Mesodermal cell (in vitro differentiated cells): ENCODE results near the gene CNPY1.
A peak's percentile ranks its signal among the peaks of the same experiment; 100 is the strongest.

Source experiments
- H3K27ac ChIP-seq: 2 replicates; pipeline ENCODE4 v1.7.0; 2013; ENCODE audit warnings: mild to moderate bottlenecking, low read depth, low read length, moderate library complexity; ENCODE audit not compliant: severe bottlenecking
- H3K36me3 ChIP-seq: 2 replicates; pipeline ENCODE4 v1.7.1; 2013; ENCODE audit warnings: mild to moderate bottlenecking, low read length, moderate library complexity; ENCODE audit not compliant: control insufficient read depth, insufficient read depth
- H3K4me1 ChIP-seq: one replicate; pipeline ENCODE4 v1.7.1; 2013; ENCODE audit warnings: mild to moderate bottlenecking, low read length; ENCODE audit not compliant: insufficient read depth, control insufficient read depth, poor library complexity, severe bottlenecking
- H3K4me3 ChIP-seq: 2 replicates; pipeline ENCODE4 v1.7.0; 2013; ENCODE audit warnings: low read length, control low read depth, mild to moderate bottlenecking; ENCODE audit not compliant: insufficient read depth, poor library complexity, severe bottlenecking; ENCODE audit errors: extremely low read depth
- H3K9me3 ChIP-seq: 2 replicates; pipeline ENCODE4 v1.7.1; 2013; ENCODE audit warnings: mild to moderate bottlenecking, low read length, moderate library complexity; ENCODE audit not compliant: control insufficient read depth
- WGBS, 2 experiments: methylation state at CpG; one replicate each; pipeline ENCODE4 v1.1.5; 2013; ENCODE audit warnings: missing lambda C conversion rate in 2 of 2; ENCODE audit not compliant: insufficient coverage in 2 of 2; 5-methylcytosine and 5-hydroxymethylcytosine counted together

Gene CNPY1

DNA sequence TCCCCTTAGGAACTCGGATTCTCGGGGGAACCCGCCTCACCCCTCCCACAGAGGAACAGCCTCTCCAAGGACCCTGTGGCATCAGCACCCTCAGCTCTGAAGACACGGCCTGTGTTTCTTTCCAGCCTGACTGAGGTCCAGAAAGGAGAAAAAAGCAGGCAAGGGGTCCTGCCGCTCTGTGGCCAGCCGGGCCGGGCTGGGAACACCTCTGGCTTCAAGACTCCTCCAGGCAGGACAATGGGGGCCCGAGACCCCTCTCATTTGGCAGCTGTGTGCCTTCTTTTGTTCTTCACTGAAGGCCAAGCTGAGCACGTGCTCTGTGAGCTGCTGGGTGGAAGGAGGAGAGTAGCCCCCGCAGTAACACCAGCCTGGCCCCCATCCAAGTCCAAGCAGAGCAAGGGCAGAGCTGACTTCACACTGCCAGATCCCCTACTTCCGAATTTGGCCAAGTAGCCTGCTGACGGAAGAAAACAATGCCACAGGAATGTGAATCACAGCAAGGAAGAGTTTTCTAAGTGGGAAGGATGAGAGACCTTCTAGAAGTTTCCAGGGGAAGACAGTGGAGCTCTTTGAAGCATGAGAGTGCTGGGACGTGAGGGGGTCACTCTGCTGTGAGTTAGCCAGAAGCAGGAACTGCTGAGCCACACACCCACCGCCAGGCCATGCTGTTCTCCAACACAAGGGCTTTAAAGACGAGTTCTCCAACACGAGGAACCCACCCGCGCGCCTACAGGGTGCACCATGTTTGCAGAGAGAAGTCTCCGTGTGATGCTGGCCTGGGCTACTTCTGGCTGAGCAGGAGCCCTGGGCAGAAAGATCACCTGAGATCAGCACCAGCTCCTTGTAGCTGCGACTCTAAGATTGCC is 3.1 kb downstream of the CNPY1 start:
- Histone ChIP-seq H3K9me3 (no peaks in the 10 kb centered on the region), H3K4me1 (no peaks in the 10 kb centered on the region)
- 82 to 90% methylated on average over 17 to 18 of the region's 21 CpGs for WGBS, 2 experiments

DNA sequence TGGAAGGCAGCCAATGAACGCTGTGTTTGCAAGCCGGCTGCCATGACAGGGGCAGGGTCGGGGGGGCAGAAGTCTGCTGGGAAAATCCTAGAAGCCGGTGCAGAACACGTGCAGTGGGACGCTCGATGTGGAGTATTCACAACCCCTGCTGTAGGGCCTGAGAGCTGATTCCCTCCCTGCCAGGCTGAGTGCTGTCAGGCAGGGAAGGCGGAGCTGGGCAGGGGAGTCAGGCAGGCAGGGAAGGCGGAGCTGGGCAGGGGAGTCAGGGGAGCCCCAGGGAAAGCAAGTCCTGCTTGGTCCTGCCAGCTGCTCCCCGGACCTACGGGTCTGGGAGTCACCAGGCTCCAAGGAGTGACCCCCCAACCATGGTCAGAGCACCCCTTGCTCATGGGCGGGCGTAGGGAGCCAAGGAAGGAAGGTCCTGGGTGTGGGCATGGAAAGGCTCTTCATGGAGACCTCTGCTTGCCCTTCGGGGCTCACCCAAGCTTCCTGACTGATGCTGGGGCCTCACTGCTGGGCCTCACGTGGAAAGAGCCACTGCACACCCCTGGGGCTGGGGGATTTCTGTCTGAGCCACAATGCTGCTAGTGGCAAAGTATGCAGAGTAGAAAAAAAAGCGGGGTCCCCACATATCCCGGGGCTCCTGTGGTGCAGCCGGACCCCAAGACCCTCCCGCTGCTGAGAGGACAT is 4.2 kb downstream of the CNPY1 start:
- no peaks in the 10 kb centered on the region for H3K36me3 ChIP-seq
- H3K9me3 ChIP-seq = no peaks in the 10 kb centered on the region
- WGBS, 2 experiments = 87 to 90% methylated on average over 15 to 16 of the region's 19 CpGs
- H3K4me3 ChIP-seq = no peak overlapping the region
- no peak overlapping the region for H3K27ac ChIP-seq
- no peaks in the 10 kb centered on the region for H3K4me1 ChIP-seq

More for the DNA sequence above, 3.1 kb downstream of the CNPY1 start:
- Histone ChIP-seq H3K36me3 (no peaks in the 10 kb centered on the region), H3K27ac (no peak overlapping the region), H3K4me3 (no peak overlapping the region)

DNA sequence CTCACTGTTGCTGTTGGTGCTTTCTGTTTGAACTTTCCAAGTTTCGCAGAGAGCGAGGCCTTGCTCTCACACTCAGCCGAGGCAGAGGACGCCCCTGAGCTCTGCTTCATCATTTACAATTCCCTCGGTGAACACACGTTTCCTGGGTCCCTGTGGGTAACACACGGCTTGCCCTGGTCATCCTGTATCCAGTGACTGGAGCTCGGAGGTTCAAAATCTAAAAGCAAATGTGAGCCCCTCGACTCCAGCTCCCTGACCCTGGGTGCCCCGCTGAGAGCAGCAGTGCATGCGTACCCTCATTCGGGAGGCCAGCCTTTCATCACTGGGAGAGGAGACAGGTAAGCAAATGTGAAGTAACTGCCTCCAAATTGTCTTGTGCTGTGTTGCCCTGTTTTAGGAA is 5.8 kb downstream of the CNPY1 start:
- Histone ChIP-seq H3K27ac (no peak overlapping the region), H3K4me1 (no peaks in the 10 kb centered on the region), H3K9me3 (no peaks in the 10 kb centered on the region), H3K36me3 (no peaks in the 10 kb centered on the region), H3K4me3 (no peak overlapping the region)
- WGBS, 2 experiments = 78 to 79% methylated on average over 12 of the region's 12 CpGs

DNA sequence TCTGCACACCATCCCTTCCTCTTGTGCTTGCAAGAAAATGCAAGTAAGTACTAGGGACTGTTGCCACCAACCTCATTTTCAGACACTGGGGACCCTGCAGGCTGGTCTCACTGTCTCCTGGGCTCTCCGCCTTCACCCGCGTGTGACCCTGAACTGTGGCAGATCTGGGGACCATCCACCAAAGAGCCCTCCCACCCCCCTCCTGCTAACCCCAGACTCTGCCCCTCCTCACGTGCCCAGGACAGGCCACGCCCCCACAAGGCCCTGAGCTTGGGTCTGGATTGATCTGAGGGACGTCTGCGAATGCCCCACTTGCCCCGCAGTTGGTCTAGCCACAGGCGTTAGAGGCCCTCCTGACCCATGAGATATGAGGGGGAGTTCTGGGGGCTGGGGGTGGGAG is 8.1 kb downstream of the CNPY1 start:
- H3K4me3 ChIP-seq = no peak overlapping the region
- no peaks in the 10 kb centered on the region for H3K9me3 ChIP-seq
- no peak overlapping the region for H3K27ac ChIP-seq
- peaks cover 1% of the 10 kb centered on the region for H3K4me1 ChIP-seq
- no peaks in the 10 kb centered on the region for H3K36me3 ChIP-seq
- 60 to 86% methylated on average over 5 to 9 of the region's 9 CpGs for WGBS, 2 experiments

DNA sequence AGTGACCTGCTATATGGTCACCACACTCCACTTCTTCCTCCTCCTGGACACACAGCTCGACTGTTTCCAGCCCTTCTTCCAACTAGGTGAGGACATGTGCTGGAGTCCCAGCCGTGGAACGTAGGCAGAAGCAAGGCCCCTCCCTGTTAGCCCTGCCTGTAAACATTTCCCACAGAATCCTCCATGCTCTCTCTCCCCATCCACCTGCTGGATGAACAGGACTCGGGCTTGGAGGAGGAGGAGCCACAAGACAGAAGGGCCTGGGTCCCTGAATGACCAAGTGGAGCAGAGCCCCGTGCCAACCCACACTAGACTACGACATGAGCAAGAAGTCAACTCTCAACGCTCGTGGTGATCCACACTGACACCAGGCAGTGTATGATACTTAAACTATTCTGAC is 9.9 kb downstream of the CNPY1 start:
- Histone ChIP-seq H3K4me3 (no peak overlapping the region), H3K27ac (no peak overlapping the region), H3K4me1 (peaks cover 4% of the 10 kb centered on the region), H3K9me3 (no peaks in the 10 kb centered on the region), H3K36me3 (no peaks in the 10 kb centered on the region)
- WGBS, 2 experiments = 78 to 91% methylated on average over 3 to 6 of the region's 8 CpGs

DNA sequence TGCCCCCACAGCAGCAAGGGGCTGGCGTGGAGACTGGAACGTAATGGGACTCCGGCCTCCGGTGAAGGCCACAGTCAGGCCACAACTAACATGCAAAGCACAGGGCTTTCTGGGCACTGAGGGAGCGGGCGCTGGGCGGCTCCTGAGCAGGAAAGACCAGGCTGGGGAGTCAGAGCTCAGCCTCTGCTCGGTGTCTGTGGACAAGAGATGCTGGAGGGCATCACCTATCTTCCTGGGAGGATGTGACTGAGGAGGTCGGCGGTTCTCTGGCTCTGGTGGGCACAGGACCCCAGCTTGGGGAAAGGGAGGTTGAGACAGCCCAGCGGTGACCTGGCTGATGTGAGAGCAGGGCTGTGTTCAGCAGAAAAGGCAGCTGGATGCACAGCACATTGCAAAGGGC is 11.7 kb downstream of the CNPY1 start:
- H3K27ac ChIP-seq = no peak overlapping the region
- no peak overlapping the region for H3K4me3 ChIP-seq
- 64 to 72% methylated on average over 11 of the region's 11 CpGs for WGBS, 2 experiments
- H3K4me1 ChIP-seq = peaks cover 6% of the 10 kb centered on the region
- no peaks in the 10 kb centered on the region for H3K36me3 ChIP-seq
- no peaks in the 10 kb centered on the region for H3K9me3 ChIP-seq

DNA sequence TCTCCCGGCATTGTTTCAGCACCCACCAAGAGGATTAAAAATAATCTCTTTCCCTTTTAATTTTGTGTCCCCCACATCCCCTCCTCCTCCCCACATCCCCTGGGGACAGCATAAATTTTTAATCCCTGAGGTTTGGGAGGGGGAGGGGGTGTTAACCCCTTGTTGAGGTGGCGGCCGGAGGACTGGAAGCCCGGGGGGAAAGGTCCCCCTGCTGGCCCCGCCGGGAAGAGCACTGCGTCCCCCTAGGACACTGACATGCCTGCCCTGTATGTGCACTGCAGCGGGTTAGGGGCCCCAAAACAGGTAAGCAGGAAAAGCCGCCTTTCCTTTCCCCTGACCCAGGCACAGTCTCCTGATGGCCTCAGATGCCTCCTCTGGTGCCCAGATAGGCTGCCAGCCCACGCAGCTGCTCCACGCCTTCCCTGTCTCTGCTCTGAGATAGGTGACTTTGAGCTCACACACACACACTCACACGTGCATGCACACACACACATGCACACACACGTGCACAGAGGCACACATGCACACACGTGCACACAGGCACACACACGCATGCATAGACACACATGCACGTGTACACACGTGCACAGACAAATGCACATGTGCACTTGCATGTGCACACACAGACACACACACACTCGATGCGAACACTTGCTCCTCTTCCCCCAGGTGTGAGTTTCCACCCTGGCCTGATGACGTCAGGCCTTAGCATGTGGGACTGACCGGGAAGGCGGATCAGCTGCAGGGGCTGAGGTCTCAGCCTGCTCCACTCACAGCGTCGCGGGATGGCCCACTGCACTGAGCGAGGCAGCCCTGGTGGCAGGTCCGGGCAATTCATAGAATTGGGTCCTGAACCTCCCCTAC is 12.3 kb downstream of the CNPY1 start:
- H3K4me3 ChIP-seq = peak overlapping the region; percentile 25
- WGBS, 2 experiments = 20 to 23% methylated on average over 16 to 26 of the region's 27 CpGs

DNA sequence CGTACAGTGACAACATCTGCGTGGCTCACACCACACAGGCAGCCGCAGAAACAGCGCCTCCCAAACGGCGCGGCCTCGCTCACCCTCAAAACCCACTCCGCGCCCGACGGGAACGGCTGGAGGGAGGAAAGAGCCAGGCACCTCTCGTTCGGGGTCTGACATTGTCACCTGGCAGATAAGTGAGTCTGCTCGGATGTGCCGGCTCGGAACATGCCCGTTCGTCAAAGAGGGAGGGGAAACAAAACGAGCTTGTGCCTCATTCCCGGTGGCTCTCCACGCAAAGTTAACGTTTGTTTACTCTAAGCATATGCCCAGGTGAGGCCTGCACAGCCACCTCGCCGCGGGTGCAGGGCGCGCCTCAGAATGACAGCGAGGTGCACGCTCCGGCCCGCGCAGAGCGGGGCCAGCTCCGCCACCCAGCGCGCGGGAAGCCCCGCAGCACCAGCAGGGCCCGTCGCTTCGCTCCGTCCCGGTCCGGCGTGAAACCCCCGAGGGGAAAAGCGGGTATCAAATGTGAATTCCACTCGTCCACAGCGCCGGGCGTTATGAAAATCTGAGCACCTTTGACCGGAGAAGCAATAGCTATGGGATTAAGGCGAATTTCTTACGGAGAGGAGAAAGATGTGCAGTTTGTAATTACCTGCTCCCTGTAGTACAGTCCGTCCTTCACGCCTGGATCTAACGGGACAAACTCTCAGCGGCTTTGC is 13.1 kb downstream of the CNPY1 start:
- Histone ChIP-seq H3K36me3 (no peaks in the 10 kb centered on the region), H3K4me3 (peak overlapping the region; percentile 25), H3K27ac (no peak overlapping the region), H3K9me3 (no peaks in the 10 kb centered on the region), H3K4me1 (peaks cover 6% of the 10 kb centered on the region)
- 1% methylated on average over 49 to 59 of the region's 60 CpGs for WGBS, 2 experiments

More for the DNA sequence above, 12.3 kb downstream of the CNPY1 start:
- Histone ChIP-seq H3K9me3 (no peaks in the 10 kb centered on the region), H3K4me1 (peaks cover 6% of the 10 kb centered on the region), H3K27ac (no peak overlapping the region), H3K36me3 (no peaks in the 10 kb centered on the region)

DNA sequence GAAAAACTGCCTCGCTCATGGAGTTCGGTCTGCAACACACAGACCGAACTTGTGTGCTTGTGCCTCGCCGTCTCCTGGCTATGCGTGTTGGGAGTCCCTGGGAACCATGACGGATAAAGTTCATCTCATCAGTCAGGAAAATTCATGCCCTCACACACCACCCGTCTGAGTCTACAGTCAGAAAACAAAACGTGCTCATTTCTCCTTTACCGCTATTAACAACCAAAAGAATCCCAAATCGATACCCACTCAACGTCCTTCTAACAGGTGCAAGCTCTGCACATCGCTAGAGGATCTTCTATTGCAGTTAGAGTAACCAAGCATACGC is 13.6 kb downstream of the CNPY1 start:
- no peak overlapping the region for H3K27ac ChIP-seq
- H3K4me1 ChIP-seq = peaks cover 6% of the 10 kb centered on the region
- H3K4me3 ChIP-seq = peak overlapping the region; percentile 25
- H3K36me3 ChIP-seq = no peaks in the 10 kb centered on the region
- no peaks in the 10 kb centered on the region for H3K9me3 ChIP-seq
- WGBS, 2 experiments = 6 to 10% methylated on average over 14 of the region's 14 CpGs

DNA sequence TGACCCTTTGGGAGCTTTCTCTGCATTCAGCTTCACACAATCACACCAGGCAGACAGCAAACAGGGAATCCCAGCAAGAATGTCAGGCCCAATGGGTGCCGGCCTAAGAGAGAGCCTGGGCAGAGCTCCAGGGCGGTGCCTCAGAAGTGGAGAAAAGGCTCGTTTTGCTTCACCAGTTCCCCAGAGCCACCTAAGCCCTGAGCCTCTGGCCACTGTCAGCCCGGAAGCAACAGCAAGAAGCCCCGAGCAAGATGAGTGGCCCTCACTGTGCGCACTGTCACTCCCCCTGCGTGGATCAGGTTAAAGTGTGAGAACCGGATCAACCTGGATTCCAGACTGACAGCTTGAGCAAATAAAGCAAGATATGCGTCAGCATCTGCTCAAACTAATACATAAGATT is 14.7 kb downstream of the CNPY1 start:
- H3K36me3 ChIP-seq = no peaks in the 10 kb centered on the region
- WGBS, 2 experiments = 12 to 22% methylated on average over 8 of the region's 9 CpGs
- H3K4me1 ChIP-seq = peaks cover 6% of the 10 kb centered on the region
- no peak overlapping the region for H3K27ac ChIP-seq
- no peak overlapping the region for H3K4me3 ChIP-seq
- no peaks in the 10 kb centered on the region for H3K9me3 ChIP-seq
